Measurements from ENCODE around the gene CMIP. TPM values are rescaled to one million over a fixed set of nuclear protein-coding genes. Genes with fewer than 3 reads are reported as not detected.

The CMIP gene
- polyA plus RNA-seq, 3 donors: 0.85 to 61.9 (median 0.93) TPM

DNA sequence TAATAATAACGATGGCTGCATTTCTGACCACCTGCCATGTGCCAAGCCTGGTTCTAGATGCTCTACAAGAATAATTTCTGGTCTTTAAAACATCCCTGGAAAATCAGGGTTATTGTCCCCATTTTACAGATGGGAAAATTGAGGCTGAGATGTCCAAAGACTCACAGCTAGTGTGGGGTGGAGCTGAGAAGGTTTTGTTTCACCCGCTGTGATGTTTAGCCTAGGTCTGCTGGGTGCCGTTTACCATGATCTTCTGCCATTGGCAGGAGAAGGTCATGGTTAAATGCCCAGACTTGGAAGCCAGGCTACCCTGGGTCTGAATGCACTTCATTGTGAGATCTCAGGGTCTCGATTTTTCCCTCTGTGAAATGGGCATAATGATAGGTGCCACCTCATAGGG is 175.4 kb downstream of the CMIP start:
- intact Hi-C loops (cut with micrococcal nuclease): loop anchor here (5.0 to 10.0 kb wide), 2 partner anchors 115 to 117 kb away; no protein-coding TSS in a partner anchor
- Histone ChIP-seq H3K79me2 (ENCODE audit: insufficient read depth, low read length) (peaks cover 48% of the 10 kb centered on the region), H3K4me3 (replicated peaks in 1 of 3; ENCODE audit: low read depth in 2 of 3, low read length in 3 of 3) (no peak overlapping the region), H3K36me3 (replicated peaks in 1 of 2; ENCODE audit: control insufficient read depth in 1 of 2, insufficient read depth in 2 of 2, low read length in 2 of 2) (peaks cover 71 to 100% of the 10 kb centered on the region in 2 donors), H3K4me1 (ENCODE audit: control insufficient read depth in 1 of 2, insufficient read depth in 2 of 2, low read length in 2 of 2) (no peaks in the 10 kb centered on the region), H2AFZ (ENCODE audit: insufficient read depth, low read depth, low read length, poor library complexity, severe bottlenecking) (no peak overlapping the region), H3K27me3 (ENCODE audit: control insufficient read depth in 2 of 2, insufficient read depth in 2 of 2, low read length in 2 of 2) (no peaks in the 10 kb centered on the region), H4K20me1 (ENCODE audit: insufficient read depth, low read length) (peaks cover 100% of the 10 kb centered on the region), H3K9ac (ENCODE audit: insufficient read depth, low read length, poor library complexity, severe bottlenecking) (no peak overlapping the region), H3K27ac (ENCODE audit: low read depth in 1 of 2, low read length in 2 of 2) (no peak overlapping the region), H3K9me3 (replicated peaks in 1 of 2; ENCODE audit: control insufficient read depth in 1 of 2, insufficient read depth in 1 of 2, low read length in 2 of 2) (no peaks in the 10 kb centered on the region), H3K4me2 (replicated peaks; ENCODE audit: extremely low read depth, low read length, poor library complexity, severe bottlenecking) (no peak overlapping the region)
- peaks cover 4% of the 10 kb centered on the region for H3K4me1 Mint-ChIP-seq
- 100% methylated on average over 3 of the region's 4 CpGs for WGBS (ENCODE audit: insufficient coverage)
- no peak overlapping the region for H3K4me3 Mint-ChIP-seq
- TF ChIP-seq, protein P1, sequence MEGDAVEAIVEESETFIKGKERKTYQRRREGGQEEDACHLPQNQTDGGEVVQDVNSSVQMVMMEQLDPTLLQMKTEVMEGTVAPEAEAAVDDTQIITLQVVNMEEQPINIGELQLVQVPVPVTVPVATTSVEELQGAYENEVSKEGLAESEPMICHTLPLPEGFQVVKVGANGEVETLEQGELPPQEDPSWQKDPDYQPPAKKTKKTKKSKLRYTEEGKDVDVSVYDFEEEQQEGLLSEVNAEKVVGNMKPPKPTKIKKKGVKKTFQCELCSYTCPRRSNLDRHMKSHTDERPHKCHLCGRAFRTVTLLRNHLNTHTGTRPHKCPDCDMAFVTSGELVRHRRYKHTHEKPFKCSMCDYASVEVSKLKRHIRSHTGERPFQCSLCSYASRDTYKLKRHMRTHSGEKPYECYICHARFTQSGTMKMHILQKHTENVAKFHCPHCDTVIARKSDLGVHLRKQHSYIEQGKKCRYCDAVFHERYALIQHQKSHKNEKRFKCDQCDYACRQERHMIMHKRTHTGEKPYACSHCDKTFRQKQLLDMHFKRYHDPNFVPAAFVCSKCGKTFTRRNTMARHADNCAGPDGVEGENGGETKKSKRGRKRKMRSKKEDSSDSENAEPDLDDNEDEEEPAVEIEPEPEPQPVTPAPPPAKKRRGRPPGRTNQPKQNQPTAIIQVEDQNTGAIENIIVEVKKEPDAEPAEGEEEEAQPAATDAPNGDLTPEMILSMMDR (IDR thresholded peaks at IDR 0.05): no peak
- DNase-seq: no peak
- H3K9me3 Mint-ChIP-seq: no peaks in the 10 kb centered on the region
- H3K27ac Mint-ChIP-seq: peak overlapping the region in 1 of 7 donors; percentile 86
- peaks cover 0 to 3% (median 2%) of the 10 kb centered on the region in 3 donors for H3K27me3 Mint-ChIP-seq (ENCODE audit: low read depth in 3 of 3)
- H3K36me3 Mint-ChIP-seq: peaks cover 23 to 64% of the 10 kb centered on the region in 2 donors

DNA sequence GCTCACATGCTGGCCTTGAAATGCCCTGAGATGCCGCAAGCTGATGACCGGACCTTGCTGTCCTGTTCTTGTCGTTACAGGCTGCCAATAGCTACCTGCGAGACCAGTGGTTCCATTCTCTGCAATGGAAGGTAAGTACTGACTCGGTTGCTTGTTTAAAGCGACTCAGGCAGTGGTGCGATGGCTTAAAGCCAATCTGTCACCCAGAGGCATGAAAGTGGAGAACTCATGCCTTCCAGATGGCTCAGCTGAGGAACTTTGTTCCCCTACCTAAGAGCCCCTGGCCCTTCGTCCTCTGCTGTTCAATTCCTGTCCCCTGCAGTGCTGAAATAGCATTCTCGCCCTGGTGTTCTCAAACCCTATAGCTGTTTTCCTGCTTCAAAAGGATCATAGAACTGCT is 176.2 kb downstream of the CMIP start:
- no peak overlapping the region for H3K4me3 Mint-ChIP-seq
- WGBS (ENCODE audit: insufficient coverage): 95% methylated on average over 9 of the region's 9 CpGs
- Histone ChIP-seq H3K27me3 (ENCODE audit: control insufficient read depth in 2 of 2, insufficient read depth in 2 of 2, low read length in 2 of 2) (no peaks in the 10 kb centered on the region), H3K79me2 (ENCODE audit: insufficient read depth, low read length) (peaks cover 51% of the 10 kb centered on the region), H2AFZ (ENCODE audit: insufficient read depth, low read depth, low read length, poor library complexity, severe bottlenecking) (no peak overlapping the region), H3K36me3 (replicated peaks in 1 of 2; ENCODE audit: control insufficient read depth in 1 of 2, insufficient read depth in 2 of 2, low read length in 2 of 2) (peaks cover 74 to 100% of the 10 kb centered on the region in 2 donors), H3K4me2 (replicated peaks; ENCODE audit: extremely low read depth, low read length, poor library complexity, severe bottlenecking) (no peak overlapping the region), H3K9me3 (replicated peaks in 1 of 2; ENCODE audit: control insufficient read depth in 1 of 2, insufficient read depth in 1 of 2, low read length in 2 of 2) (no peaks in the 10 kb centered on the region), H3K4me1 (ENCODE audit: control insufficient read depth in 1 of 2, insufficient read depth in 2 of 2, low read length in 2 of 2) (no peaks in the 10 kb centered on the region), H3K27ac (ENCODE audit: low read depth in 1 of 2, low read length in 2 of 2) (peak overlapping the region in 1 of 2 donors; percentile 25), H3K4me3 (replicated peaks in 1 of 3; ENCODE audit: low read depth in 2 of 3, low read length in 3 of 3) (no peak overlapping the region), H4K20me1 (ENCODE audit: insufficient read depth, low read length) (peaks cover 100% of the 10 kb centered on the region), H3K9ac (ENCODE audit: insufficient read depth, low read length, poor library complexity, severe bottlenecking) (no peak overlapping the region)
- intact Hi-C loops (cut with micrococcal nuclease): loop anchor here (5.0 to 10.0 kb wide), 2 partner anchors 114 to 117 kb away; no protein-coding TSS in a partner anchor
- H3K27me3 Mint-ChIP-seq (ENCODE audit: low read depth in 3 of 3): peaks cover 0 to 3% (median 2%) of the 10 kb centered on the region in 3 donors
- TF ChIP-seq, protein P1 (IDR thresholded peaks at IDR 0.05): no peak
- H3K36me3 Mint-ChIP-seq: peaks cover 25 to 67% of the 10 kb centered on the region in 2 donors
- H3K4me1 Mint-ChIP-seq: peaks cover 4% of the 10 kb centered on the region
- H3K9me3 Mint-ChIP-seq: no peaks in the 10 kb centered on the region
- H3K27ac Mint-ChIP-seq: peak overlapping the region in 4 of 7 donors; percentile 13 to 86 (median 32)
- DNase-seq: no peak

Data from CD14-positive monocyte (primary cell).